ENCODE results near the gene NECTIN2.
"Not testable (repeated sequence)": the region's sequence is repeated elsewhere in the genome, so short reads cannot be mapped to it uniquely, and the experiment has no call there.

The NECTIN2 gene

GRCh38 chr19:44855606-44856005, 9.5 kb downstream of the NECTIN2 start:
- no peak for DNase-seq

- peak; percentile 72 for DNase-seq
Observed at GRCh38 chr19:44856421-44857083, 10.5 kb downstream of the NECTIN2 start.

DNA sequence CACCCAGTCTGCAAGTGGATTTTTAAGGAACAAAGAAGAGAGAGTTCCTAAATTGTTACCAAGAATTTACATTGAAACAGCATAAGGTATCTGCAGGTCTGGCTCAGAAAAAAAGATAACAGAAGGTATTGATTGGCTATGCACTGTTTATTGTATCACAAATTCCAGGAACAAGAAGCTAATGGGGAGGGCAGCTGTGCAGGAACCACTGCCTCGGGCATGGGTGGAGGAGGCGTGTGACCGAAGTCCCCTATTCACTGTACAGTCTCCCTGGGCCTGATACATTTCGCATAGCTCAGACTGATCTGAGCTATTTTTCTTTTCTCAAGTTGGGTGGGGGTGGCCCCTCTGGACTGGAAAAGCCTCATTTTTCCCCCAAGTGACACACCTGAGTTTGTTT, 11.7 kb downstream of the NECTIN2 start:
- DNase-seq = no peak

- not testable (repeated sequence) for DNase-seq
Observed at GRCh38 chr19:44861576-44861975, 15.5 kb downstream of the NECTIN2 start.

- no peak for DNase-seq
Observed at GRCh38 chr19:44863990-44864389, 17.9 kb downstream of the NECTIN2 start.

DNA sequence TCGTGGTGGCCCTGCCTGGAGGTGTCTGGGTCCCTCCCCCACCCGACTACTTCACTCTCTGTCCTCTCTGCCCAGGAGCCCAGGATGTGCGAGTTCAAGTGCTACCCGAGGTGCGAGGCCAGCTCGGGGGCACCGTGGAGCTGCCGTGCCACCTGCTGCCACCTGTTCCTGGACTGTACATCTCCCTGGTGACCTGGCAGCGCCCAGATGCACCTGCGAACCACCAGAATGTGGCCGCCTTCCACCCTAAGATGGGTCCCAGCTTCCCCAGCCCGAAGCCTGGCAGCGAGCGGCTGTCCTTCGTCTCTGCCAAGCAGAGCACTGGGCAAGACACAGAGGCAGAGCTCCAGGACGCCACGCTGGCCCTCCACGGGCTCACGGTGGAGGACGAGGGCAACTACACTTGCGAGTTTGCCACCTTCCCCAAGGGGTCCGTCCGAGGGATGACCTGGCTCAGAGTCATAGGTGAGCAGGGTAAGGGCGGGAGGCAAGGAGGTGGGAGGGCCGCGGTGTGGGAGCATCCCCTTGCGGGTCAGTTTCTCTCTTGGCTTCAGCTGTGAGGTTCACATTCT, 19.2 kb downstream of the NECTIN2 start:
- DNase-seq = no peak

GRCh38 chr19:44866664-44867063, 20.6 kb downstream of the NECTIN2 start:
- peak; percentile 83 for DNase-seq

- no peak for DNase-seq
Observed at GRCh38 chr19:44867578-44867977, 21.5 kb downstream of the NECTIN2 start.

GRCh38 chr19:44869733-44870470, 23.8 kb downstream of the NECTIN2 start:
- peak; percentile 63 for DNase-seq

DNA sequence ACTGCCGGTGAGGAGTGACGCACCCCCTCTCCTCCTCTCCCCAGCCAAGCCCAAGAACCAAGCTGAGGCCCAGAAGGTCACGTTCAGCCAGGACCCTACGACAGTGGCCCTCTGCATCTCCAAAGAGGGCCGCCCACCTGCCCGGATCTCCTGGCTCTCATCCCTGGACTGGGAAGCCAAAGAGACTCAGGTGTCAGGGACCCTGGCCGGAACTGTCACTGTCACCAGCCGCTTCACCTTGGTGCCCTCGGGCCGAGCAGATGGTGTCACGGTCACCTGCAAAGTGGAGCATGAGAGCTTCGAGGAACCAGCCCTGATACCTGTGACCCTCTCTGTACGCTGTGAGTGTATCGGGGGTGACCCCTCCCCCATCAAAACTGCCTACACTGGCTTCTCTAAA, 25.7 kb downstream of the NECTIN2 start:
- DNase-seq = no peak

DNA sequence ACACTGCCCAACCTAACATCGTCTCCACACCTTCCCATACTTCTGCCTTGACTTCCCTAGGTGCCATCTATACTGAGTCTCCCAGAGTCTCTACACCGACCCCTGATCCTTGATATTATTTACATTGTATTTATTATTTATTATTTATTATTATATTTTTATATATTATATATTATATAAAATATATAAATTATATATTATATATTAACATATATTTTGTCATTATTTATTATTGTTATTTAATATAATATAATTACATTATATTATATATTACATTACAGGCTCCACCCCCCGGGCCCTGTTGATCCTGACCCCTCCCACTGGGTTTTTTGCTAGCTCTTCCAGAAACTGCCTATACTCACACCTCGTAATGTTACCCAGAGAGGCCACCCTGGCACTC, 26.6 kb downstream of the NECTIN2 start:
- DNase-seq = no peak

GRCh38 chr19:44874317-44874716, 28.2 kb downstream of the NECTIN2 start:
- no peak for DNase-seq

GRCh38 chr19:44875666-44876451, 29.8 kb downstream of the NECTIN2 start:
- no peak for DNase-seq

DNA sequence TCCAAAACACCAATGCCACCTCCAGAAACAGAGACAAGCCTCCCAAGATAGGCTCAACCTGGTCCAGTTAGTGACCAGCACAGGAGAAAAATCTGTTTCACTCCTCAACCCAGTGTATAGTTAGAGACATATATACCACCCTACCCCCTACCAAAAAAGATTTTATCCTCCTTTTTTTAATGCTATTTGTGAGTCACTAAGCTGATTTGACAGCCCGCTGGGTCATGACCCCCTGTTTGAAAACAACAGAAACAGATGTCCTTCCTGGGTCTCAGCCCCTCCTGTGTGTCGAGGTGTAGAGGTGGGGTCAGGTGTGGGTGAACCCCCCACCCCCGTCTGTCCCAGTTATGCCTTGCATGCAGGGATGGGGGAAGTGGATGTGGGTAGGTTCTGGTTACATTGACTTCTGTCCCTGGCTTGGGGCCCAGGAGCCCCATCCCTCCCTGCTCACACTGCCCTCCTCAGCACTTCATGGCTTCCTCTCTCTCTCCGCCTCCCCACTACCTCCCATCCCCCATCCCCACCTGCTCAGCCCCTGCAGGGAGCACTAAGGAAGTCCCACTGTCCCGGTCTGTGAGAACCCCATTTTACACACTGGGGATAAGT, 30.9 kb downstream of the NECTIN2 start:
- no peak for DNase-seq

GRCh38 chr19:44878120-44878865, 32.2 kb downstream of the NECTIN2 start:
- DNase-seq = no peak

DNA sequence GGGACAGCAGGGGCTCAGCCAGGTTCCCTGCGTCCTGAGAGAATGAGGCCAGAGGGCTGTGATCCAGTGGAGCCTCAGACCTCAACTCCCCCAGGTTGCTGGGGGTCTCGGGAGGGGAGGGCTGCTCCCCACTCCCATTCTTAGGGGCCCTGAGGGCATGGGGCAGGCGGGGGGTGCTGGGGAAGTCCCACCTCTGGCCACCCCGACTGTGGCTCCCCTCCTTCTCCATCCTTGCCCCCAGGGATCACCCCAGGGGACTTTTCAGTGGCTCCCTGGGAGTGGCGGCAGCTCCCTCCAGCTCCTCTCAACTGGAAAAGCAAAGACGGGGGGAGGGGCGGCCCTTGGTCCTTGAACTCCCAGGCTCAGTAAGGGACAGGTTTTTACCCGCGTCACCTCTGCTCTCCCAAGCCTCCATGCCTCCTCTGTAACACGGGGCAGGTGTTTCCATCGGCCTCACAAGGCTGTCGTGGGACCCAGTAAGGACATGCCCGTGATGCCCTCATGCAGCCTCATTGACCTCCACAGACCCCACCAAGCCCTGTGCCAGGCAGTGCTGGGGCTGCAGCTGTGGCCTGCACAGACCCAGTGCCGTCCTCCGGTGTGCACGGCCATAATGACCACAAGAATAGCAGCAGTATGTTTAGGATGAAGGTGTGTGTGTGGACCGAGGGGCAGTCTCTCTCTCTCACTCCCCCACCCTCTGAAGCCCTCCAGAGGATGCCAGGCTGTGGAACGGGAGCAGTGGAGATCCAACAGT, 33.4 kb downstream of the NECTIN2 start:
- no peak for DNase-seq

- DNase-seq = no peak
Observed at GRCh38 chr19:44882063-44882462, 36.0 kb downstream of the NECTIN2 start.

- not testable (repeated sequence) for DNase-seq
Observed at GRCh38 chr19:44882619-44883397, 36.7 kb downstream of the NECTIN2 start.

DNA sequence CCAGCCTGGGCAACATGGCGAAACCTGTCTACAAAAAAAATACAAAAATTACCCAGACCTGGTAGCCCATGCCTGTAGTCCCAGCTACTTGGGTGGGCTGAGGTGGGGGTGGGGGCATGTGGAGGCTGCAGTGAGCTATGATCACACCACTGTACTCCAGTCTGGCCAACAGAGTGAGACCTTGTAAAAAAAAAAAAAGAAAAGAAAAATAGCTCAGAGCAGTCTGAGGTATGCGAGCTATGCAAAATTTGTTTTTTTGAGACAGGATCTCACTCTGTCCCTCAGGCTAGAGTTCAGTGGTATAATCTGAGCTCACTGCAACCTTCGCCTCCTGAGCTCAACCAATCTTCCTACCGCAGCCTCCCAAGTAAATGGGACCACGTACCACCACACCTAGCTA, 37.8 kb downstream of the NECTIN2 start:
- no peak for DNase-seq

DNA sequence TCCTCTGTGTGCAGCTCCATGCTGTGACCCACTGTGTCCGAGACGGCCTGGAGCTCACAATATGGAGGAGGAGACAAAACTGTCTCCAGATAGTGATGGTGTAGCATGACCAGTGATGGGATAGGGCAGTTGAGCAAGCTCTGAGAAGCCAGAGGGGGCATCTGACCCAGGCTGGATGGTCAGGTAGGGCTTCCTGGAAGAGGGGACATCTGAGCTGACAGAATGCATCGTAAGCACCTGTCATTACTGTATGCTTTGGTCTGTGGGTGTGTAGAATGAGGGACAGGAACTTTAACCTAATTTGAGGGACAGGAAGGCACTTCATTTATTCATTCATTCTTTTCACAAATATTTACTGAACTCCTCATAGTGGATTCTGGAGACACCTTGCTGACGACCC, 38.5 kb downstream of the NECTIN2 start:
- no peak for DNase-seq

- no peak for DNase-seq
Observed at GRCh38 chr19:44886141-44886540, 40.0 kb downstream of the NECTIN2 start.
